Panc1 (cell line): ENCODE results near the gene PHKG2. TPM values are rescaled to one million over a fixed set of nuclear protein-coding genes. Genes with fewer than 3 reads are reported as not detected.

Experiments used
- ATAC-seq: fragments of 200-7000 bp; cut with Tn5 transposase; 2 replicates; pipeline ENCODE4 v1.9.1; 2020; ENCODE audit warnings: mild to moderate bottlenecking, moderate library complexity
- BruUV-seq: library from RNA; stranded (reverse); fragments of 400-500 nt; replicated peaks from 2 replicates; lab custom pipeline; 2021; lab: Mats Ljungman, UMichigan
- CTCF ChIA-PET: fragments of 300-600 bp; sonication (Branson Sonifier 250); formaldehyde crosslinking; loops from one replicate; lab custom pipeline; 2022; ENCODE audit warnings: antibody characterized with exemption; lab: Charles Lee
- POLR2A ChIA-PET: fragments of 300-600 bp; sonication (Branson Sonifier 250); formaldehyde crosslinking; loops from one replicate; lab custom pipeline; 2022; ENCODE audit warnings: antibody characterized with exemption; lab: Charles Lee
- DNase-seq: peaks from one replicate; pipeline ENCODE4 v3.0.0-alpha.2; 2010; ENCODE audit warnings: low read depth, low spot score
- H3K27ac ChIP-seq: 2 replicates; pipeline ENCODE4 v1.5.1; 2011; ENCODE audit warnings: mild to moderate bottlenecking, low read length, inconsistent platforms
- H3K27me3 ChIP-seq: fragments of 200-500 bp; sonication (Bioruptor generic); 2 replicates; pipeline ENCODE4 v1.6.0; 2014; ENCODE audit warnings: low read length, inconsistent platforms; ENCODE audit not compliant: control insufficient read depth, insufficient read depth
- H3K36me3 ChIP-seq: fragments of 200-500 bp; sonication (Bioruptor generic); 2 replicates; pipeline ENCODE4 v1.5.1; 2014; ENCODE audit warnings: inconsistent platforms, mild to moderate bottlenecking, low read length, moderate library complexity; ENCODE audit not compliant: control insufficient read depth, insufficient read depth
- H3K4me1 ChIP-seq: 2 replicates; pipeline ENCODE4 v1.5.1; 2011; ENCODE audit warnings: inconsistent platforms, mild to moderate bottlenecking, low read length, moderate library complexity; ENCODE audit not compliant: control insufficient read depth, insufficient read depth
- H3K4me3 ChIP-seq, 2 experiments: 2 replicates each; pipeline ENCODE4 v1.5.1; 2011 to 2012; ENCODE audit warnings: low read depth in 2 of 2, low read length in 2 of 2, mild to moderate bottlenecking in 2 of 2, inconsistent platforms in 1 of 2, moderate library complexity in 1 of 2
- H3K9me3 ChIP-seq: fragments of 200-500 bp; sonication (Bioruptor generic); 2 replicates; pipeline ENCODE4 v1.5.1; 2014; ENCODE audit warnings: low read depth, mild to moderate bottlenecking, inconsistent platforms, low read length, moderate library complexity; ENCODE audit not compliant: control insufficient read depth, insufficient read depth
- CTCF ChIP-seq: fragments of 450-650 bp; IDR thresholded peaks from 2 replicates; pipeline ENCODE4 v1.5.1; 2017; ENCODE audit warnings: mild to moderate bottlenecking
- POLR2AphosphoS5 ChIP-seq: IDR thresholded peaks from 2 replicates; pipeline ENCODE4 v1.6.1; 2012; ENCODE audit warnings: mild to moderate bottlenecking, low read depth, low read length, moderate library complexity
- REST ChIP-seq, 2 experiments: IDR thresholded peaks; 2 replicates each; pipeline ENCODE4 v1.6.1; 2011 to 2012; ENCODE audit warnings: low read depth in 2 of 2, control low read depth in 1 of 2, low read length in 1 of 2, mild to moderate bottlenecking in 1 of 2, moderate library complexity in 1 of 2; ENCODE audit not compliant: insufficient read depth in 1 of 2
- SIN3A ChIP-seq: IDR thresholded peaks from 2 replicates; pipeline ENCODE4 v1.6.1; 2012; ENCODE audit warnings: low read depth, mild to moderate bottlenecking, low read length, moderate library complexity, borderline replicate concordance; ENCODE audit not compliant: insufficient read depth
- in situ Hi-C: cut with HindIII; loops from 2 replicates; pipeline ENCODE4 v1.10.0; 2016; ENCODE audit warnings: low sequenced_read_pairs, low pct_unique_long_range_greater_than_20kb
- intact Hi-C: fragments of 100-400 bp; cut with micrococcal nuclease; formaldehyde crosslinking; loops from one replicate; pipeline ENCODE4 v1.10.0; 2022; ENCODE audit not compliant: unreplicated experiment
- total RNA-seq: library from RNA; stranded (reverse); gene quantifications from one replicate; pipeline ENCODE4 v1.2.1, GENCODE V29; 2021; ENCODE audit not compliant: unreplicated experiment

PHKG2 gene
- total RNA-seq, 1 experiment from 2014 or later, result 43.1 TPM

- Histone ChIP-seq H3K4me3 (no peak overlapping the region), H3K27ac (no peak overlapping the region), H3K9me3 (no peaks in the 10 kb centered on the region), H3K27me3 (no peaks in the 10 kb centered on the region), H3K4me1 (peaks cover 25% of the 10 kb centered on the region), H3K36me3 (peaks cover 11% of the 10 kb centered on the region)
- ChIA-PET POLR2A (interaction anchor here (0.5 to 0.8 kb wide), 4 partner anchors 11 to 195 kb away, joined by 3 to 6 read pairs (median 4); partner anchors contain the start of gene PHKG2), CTCF (no interaction called here)
- TF ChIP-seq REST (IDR thresholded peaks at IDR 0.05; ENCODE audit: insufficient read depth in 1 of 2, low read depth in 2 of 2, low read length in 1 of 2) (no peak), POLR2AphosphoS5 (no peak), CTCF (no peak)
- DNase-seq (no peak), ATAC-seq (no peak)
- no TSS peak for BruUV-seq
- intact Hi-C loops (no loop called here), in situ Hi-C loops (no loop called here)
These were observed 10.8 kb downstream of the PHKG2 start for GRCh38 chr16:30758988-30759491.

GRCh38 chr16:30760001-30760559 is 11.9 kb downstream of the PHKG2 start:
- ChIA-PET CTCF (no interaction called here), POLR2A (interaction anchor here (0.5 to 1.0 kb wide), 2 partner anchors 26 to 194 kb away, joined by 3 to 6 read pairs; no protein-coding TSS in a partner anchor)
- BruUV-seq, result TSS peak; percentile 83
- DNase-seq (no peak), ATAC-seq (no peak)
- peaks cover 25% of the 10 kb centered on the region for H3K4me1 ChIP-seq
- peaks cover 16% of the 10 kb centered on the region for H3K36me3 ChIP-seq
- peak overlapping the region in 1 of 2 experiments; percentile 98; a peak in 1 of 4 replicates for H3K4me3 ChIP-seq
- no peak for TF ChIP-seq SIN3A
- H3K27me3 ChIP-seq, result no peaks in the 10 kb centered on the region
- in situ Hi-C loops (no loop called here), intact Hi-C loops (no loop called here)
- no peak overlapping the region for H3K27ac ChIP-seq
- no peaks in the 10 kb centered on the region for H3K9me3 ChIP-seq
